GM19023 (cell line): ENCODE results near the gene FAR2.
"Not testable (repeated sequence)": the region's sequence is repeated elsewhere in the genome, so short reads cannot be mapped to it uniquely, and the experiment has no call there.

ENCODE experiments used
- ATAC-seq: cut with Tn5 transposase; IDR thresholded peaks from one replicate; pipeline ENCODE4 v1.9.1; 2021; ENCODE audit warnings: mild to moderate bottlenecking, moderate library complexity; ENCODE audit not compliant: unreplicated experiment

FAR2 gene

GRCh38 chr12:29273178-29273843 is 124.2 kb downstream of the FAR2 start:
- ATAC-seq: no peak

- no peak for ATAC-seq
These were observed 126.8 kb downstream of the FAR2 start for GRCh38 chr12:29275834-29276233.

DNA sequence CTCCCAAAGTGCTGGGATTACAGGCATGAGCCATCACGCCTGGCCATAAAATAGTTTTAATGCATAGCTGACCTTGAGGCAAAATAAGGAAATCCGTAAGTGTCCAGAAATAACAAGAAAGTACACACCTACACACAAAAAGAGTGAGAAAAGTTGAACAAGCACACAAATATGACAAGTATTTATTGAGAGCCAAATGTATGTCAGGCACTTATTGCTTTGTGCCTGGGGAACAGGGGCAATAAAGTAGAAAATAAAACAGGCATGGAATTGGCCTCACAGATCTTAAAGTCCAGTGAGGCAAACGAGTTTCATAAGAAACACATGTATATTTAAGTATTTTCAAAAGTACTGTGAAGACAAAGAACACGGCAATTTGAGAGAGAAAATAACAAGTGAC is 128.2 kb downstream of the FAR2 start:
- no peak for ATAC-seq

DNA sequence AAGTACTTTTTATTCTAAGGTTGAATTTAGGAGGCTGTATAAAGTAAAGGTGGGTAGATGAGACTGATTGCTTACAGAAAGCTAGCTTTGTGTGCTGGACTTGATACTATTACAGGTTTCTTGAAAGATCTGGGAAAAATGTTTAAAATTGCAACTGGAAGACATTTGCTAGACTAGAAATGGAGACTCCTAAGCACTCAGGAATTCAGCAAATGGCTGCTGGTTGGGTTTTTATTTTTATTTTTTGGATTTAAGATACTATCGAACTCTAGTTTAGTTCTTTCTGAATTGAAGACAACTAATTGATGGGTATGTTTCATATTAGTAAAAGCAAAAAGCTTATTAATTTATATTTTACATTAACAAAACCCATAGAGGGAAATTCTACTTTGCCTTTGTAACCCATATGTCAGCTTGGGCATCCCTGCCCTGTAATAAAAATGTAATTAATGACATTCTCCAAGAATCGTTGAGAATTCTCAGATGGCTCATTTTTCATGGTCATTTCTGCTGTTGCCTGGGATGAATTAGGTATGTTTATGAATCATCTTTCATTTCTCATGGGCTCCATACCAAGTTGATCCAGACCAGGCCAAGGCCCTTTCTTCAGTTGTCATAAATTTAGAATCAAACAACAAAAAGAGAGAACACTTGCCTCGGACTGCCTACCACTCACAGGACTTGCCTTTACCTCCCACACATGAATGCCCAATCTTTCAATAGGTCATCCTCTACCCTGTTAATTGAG is 129.8 kb downstream of the FAR2 start:
- ATAC-seq: no peak

GRCh38 chr12:29281371-29282005 is 132.4 kb downstream of the FAR2 start:
- ATAC-seq: no peak

DNA sequence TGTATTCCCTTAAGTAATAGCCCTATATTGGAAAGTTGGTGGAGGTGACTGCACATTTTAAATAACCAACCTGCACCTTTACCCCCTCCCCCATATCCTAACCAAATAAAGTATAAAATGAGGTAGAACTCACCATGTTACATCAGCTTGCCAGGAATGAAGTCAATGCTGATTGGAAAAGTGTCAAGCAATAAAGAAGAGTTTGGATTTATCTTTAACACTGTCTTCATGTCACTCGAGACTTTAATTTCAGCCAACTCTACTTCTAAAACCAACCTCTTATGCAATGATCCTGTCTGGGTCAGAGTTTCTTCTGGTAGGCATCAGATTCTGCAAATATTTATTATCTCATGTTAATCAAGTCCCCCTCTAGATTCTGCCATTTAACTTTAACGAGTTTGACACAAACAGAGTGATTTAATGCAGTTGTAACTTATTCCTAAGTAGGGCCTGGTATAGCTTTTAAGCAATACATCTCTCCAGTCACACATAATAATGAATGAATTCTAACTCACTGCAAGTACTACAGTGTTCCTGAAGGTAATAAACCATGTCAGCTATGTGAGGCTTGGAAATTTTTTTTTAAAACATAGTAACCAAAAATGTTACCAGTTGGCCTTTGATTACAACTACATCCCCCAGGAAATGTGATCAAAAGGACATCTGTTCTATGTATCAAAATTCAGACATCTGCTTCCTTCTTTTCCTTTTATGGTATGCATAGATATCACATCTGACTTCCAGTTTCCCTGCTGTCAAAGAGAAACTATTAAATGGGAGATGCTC is 133.1 kb downstream of the FAR2 start:
- ATAC-seq: no peak

DNA sequence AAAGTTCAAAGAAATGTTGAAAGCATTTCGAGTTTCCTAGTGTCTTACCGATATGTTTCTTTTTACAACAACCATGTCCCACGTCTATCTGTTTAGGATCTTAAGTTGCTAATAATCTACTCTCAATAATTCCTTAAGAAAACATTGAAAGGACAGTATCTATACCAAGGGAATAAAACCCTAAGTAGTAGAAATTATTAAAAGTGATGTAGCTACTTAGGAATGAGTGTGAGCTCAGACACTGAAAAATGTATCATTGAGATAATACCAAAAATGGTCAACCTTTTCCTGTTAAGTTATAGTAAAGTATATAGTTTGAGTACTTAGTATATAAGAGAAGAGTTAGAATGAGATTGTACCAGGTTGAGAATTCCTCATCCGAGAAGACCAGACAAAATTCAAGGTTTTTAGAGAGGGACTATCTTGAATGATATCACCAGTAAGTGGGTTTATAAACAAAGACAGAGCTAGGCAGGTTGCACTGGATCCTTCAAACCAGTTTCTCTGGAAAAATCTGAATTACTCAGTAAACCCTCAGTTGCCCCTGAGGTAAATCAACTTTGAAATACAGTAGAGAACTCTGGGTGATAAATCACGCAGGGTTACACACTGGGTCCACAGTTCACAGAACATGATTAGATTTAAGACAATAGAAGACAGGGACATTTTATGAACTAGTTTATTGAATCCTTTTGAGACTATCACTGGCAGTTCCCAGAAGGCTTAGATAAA is 135.1 kb downstream of the FAR2 start:
- no peak for ATAC-seq

DNA sequence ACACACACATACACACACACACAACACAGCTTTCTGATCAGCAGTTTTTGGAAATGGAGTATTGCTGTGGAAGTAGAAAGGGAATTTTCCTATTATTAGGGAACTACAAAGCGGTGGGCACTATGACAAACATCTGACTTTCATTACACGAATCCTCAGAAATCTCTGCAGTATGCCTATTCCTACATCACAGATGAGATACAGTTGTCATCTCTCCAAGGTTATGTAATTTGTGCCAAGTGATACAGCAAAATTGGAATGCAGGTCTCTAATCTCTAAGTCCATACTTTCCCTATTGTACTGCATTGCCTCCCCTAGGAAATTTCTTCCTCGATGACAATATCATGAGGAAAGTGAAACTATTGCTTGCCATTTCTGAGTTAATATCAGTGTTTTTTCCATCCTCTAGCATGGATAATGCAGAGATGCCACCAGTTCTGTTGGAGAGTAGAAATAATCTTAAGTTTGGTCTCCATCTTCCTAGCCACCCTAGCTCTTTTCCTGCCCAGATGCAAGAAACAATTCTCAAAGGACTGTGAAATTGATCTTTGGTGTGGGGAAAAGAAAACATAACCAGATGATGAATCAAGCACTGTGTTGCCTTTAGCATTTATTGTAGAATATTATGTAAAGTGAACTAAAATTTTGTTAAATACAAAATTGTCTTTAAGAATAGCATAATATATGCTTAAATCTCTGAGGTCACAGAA is 137.2 kb downstream of the FAR2 start:
- no peak for ATAC-seq

- ATAC-seq: no peak
These were observed 138.5 kb downstream of the FAR2 start for GRCh38 chr12:29287622-29288021.

- ATAC-seq: no peak
These were observed 139.0 kb downstream of the FAR2 start for GRCh38 chr12:29288031-29288430.

- not testable (repeated sequence) for ATAC-seq
These were observed 141.4 kb downstream of the FAR2 start for GRCh38 chr12:29290475-29290874.

DNA sequence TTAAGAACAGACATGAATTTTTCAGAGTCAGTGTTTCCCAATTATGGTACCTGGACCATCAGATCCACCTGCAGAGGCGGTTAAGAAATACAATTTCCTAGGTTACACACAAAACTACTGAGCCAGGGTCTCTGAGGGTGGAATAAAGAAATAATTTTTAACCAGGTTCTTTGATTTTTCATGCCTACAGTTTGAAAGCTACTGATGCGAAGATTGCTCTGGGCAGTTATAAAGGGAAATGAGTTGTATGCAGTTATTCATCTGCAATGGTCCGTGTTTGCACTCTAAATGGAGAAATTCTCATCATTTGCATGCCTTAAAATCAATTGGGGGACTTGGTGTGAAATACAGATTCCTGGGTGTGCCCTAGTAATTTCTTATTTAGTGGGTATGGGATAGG is 142.1 kb downstream of the FAR2 start:
- no peak for ATAC-seq

DNA sequence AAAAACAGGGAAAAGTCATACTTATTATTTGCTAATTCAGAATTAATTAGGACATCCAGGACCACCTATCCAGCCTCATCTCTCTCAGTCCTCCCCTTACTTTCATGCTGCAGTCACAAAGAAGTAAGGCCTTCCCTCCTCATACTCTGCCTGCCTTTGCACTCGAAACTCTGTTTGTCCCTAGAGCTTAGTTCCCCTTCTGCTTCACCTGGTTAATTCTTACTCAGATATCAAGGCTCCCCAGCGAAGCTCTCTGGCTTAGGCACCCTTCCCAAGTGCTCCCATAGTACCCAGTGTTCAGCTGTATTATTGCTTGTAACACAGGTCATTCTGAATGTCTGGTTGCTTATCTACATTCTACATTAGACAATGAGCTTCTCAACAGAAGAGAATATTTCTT is 150.6 kb downstream of the FAR2 start:
- no peak for ATAC-seq

DNA sequence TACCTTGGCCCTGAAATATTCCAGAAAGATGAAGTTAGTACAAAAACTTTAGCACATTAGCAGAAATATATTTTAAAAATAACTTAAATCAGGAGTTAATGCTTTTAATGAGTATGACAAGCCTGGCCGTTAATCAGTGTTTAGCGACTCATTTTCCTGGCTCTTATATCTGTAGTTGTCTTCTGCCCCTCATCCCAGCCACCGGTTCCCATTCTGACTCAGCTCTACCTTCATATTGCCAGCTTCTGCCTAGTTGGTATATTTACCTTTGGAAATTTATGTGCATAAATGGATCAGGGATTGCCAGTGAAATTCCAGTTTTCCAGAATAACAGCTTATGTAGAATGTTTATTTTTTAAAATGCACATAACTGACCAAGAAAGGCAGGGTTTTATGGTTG is 152.0 kb downstream of the FAR2 start:
- ATAC-seq: no peak

- ATAC-seq: no peak
These were observed 155.3 kb downstream of the FAR2 start for GRCh38 chr12:29304388-29304787.

DNA sequence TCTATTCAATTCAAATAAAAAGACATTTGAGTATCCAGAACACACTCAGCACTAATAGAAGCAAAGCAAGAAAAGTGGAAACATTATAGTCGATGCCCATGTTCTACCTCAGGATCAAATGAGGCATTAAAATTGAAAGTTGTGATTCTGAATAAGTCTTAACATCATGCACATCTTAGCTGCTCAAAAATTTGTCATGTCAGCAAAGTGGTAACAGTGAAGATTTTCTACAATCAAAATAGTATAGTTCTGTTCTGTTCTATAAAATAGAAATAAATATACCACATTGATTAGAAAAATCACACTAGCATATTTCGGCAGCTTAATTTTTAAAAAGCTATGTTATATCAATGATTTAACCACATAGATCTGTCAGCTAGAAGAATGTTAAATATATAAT is 157.2 kb downstream of the FAR2 start:
- no peak for ATAC-seq

DNA sequence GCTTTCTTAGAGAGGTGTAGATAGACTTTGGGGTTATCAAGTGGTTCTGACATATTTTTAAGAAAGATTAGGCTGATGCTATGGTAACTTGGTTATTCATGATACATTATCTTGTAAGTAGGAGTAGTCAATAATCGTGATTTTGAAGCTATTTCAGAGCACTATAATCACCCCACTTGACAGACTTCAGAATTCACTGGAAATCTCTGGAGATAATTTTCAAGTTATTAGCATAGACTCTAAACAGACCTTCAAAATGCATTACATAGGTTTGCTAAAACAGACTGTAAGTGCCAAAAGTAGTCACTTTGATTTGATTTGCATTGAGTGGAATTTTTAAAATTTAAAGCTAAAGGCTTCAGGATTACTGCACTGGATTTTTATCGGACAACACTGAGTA is 157.6 kb downstream of the FAR2 start:
- ATAC-seq: no peak

GRCh38 chr12:29309320-29309902 is 160.3 kb downstream of the FAR2 start:
- ATAC-seq: no peak

- no peak for ATAC-seq
These were observed 161.8 kb downstream of the FAR2 start for GRCh38 chr12:29310899-29311298.

DNA sequence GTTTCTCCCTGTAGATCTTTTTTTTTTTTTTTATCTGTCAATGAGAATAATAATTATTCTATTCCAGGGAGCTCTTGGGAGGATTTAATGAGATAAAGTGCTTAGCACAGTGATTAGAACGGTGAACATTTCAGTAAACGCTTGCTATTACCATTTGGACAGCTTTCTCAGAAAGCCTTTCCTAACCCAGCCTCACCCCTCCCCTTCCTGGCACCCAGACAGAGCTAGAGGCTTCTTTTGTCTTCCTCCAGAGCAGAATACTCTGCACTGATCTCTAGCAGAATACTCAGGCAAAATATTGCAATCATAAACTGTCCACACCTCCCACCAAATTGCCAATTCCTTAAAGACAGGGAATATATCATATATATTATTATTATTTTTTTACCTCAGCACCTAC is 165.3 kb downstream of the FAR2 start:
- ATAC-seq: no peak
